ENCODE data around the gene GMDS.

DNA sequence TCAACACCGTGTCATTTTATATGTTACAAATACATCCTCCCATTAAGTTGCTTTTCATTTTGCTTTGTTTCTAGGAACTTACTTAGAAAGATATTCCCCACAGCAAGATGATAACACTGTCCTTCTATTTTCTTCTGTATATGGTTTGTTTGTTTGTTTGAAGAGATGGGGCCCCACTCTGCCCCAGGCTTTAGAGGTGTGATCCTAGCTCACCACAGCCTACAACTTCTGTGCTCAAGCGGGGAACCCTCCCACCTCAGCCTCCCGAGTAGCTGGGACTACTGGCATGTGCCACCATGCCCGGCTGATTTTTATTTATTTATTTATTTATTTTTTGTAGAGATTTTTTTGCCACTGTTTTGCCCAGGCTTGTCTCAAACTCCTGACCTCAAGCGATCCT is 14.2 kb upstream of the GMDS start:
- TF ChIP-seq CTCF (optimal IDR thresholded peaks at IDR 0.05 in 1 of 3, IDR thresholded peaks at IDR 0.05 in 1 of 3, conservative IDR thresholded peaks at IDR 0.05 in 1 of 3; ENCODE audit: extremely low read depth in 1 of 3, insufficient read depth in 2 of 3, low read length in 3 of 3) (no peak), EZH2 (IDR thresholded peaks at IDR 0.05; ENCODE audit: low read length) (no peak)

Data from keratinocyte (primary cell).